Parietal lobe (tissue), 1 donor: ENCODE measurements around the gene SORBS1. TPM values are rescaled to one million over a fixed set of nuclear protein-coding genes. Genes with fewer than 3 reads are reported as not detected.

Experiments
- total RNA-seq: library from RNA; depleted of rRNA; stranded (reverse); fragments of >200 nt; gene quantifications from one replicate; pipeline ENCODE4 v1.2.3, GENCODE V29; 2014

The SORBS1 gene
- 303 TPM for total RNA-seq

DNA sequence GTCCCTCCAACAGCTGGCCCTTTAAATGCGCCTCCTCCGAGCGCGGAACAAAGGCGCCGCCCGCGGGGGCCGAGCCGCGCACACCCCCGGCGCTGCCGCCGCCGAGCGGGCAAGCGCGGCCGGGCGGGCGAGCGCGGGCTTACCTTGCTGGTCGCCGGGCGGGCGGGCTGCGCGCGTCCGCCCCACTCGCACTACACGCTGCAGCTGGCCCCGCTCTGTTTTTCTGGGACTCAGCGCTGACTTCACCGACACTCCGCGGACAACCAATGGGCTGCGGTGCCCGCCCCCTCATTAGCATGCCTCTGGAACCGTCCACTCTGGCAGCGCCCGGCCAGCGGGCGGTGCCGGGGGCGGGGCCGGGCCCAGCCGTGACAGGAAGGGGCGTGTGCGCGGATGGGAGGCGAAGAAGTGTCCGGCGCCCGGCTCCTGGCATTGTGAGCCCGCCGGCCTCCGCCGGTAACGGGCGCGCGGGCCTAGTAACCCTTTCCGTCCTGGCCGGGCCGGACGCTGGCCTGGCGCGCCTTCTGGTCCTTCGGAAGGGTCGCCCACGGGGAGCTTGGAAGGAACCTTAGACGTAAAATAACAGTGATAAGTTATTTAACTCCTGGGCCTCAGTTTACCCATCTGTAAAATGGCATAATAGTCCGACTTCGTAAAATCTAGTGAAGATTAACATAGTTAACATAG, at the start of gene SORBS1:
TSS of gene SORBS1 (minus strand) at position 195 of the 687 bp plus-strand sequence. CDS start 120,236 bp downstream, outside the sequence.

DNA sequence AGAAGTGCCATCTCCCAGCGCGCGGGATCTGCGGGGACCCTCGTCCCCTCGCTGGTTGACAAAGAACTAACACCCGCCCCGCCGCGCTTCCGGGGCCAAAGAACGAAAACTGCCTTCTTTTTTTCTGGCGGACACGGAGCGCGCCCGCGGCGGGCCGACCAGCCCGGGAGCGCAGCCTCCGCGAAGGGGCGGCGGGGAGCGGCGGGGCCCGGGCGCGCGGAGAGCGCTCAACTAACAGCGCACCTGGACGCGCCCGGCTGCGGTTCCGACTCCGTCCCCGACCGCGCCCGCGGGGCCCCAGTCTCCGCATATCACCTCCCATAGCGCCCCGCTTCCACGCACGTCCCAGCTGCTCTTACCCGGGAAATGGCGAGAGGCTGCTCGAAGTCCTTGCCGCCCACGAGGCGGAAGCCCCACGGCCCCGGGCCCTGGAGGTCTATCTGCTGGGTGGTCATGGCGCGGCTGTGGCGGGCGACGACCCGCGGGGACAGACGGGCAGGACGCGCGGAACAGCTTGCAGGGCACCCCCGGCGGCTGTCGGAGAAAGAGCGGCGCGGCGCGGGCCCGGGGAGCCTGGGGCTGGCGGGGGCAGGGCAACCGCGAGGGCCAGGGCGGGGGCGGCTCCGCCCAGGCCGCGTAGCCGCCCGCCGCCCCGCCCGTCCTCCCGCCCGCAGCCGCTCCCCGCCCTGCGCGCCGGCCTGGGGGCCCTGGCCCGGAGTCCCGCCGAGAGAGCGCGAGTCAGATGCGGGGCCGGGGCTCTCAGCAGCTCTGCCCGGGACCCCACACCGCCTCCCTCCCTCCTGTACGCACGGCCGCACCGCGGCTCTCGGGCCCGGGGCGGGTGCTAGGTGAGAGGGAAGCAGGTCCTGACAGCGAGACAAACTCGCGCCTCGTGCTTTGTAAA, 270.5 kb downstream of the SORBS1 start, which contains the start of gene PDLIM1:
TSS of gene PDLIM1 (minus strand) at position 543 of the 904 bp plus-strand sequence. CDS start at position 455, 88 bp downstream.

Other genes starting within 250 kb of the SORBS1 start
- 35.1 TPM for gene ALDH18A1, start 95.3 kb upstream of the SORBS1 start, total RNA-seq
- 16.6 TPM for gene TCTN3, start 132.6 kb upstream of the SORBS1 start, total RNA-seq
- 8.8 TPM for gene ENTPD1, start 194.8 kb upstream of the SORBS1 start, total RNA-seq